GM12878 (cell line): ENCODE measurements around the gene TOLLIP. TPM values are rescaled to one million over a fixed set of nuclear protein-coding genes. Genes with fewer than 3 reads are reported as not detected.

Experiments used
- ATAC-seq: fragments of 200-7000 bp; cut with Tn5 transposase; 3 replicates; pipeline ENCODE4 v1.9.1; 2020; ENCODE audit warnings: mild to moderate bottlenecking, moderate library complexity
- BruUV-seq: library from RNA; stranded (reverse); fragments of 400-500 nt; replicated peaks from 2 replicates; lab custom pipeline; 2021; lab: Mats Ljungman, UMichigan
- CTCF ChIA-PET: fragments of 300-600 bp; sonication (Branson Sonifier 250); formaldehyde crosslinking; extraction: SDS; loops from one replicate; lab custom pipeline; 2021; ENCODE audit warnings: inconsistent platforms; lab: Yijun Ruan, JAX
- POLR2A ChIA-PET: fragments of 350-600 bp; formaldehyde crosslinking; extraction: SDS; loops from one replicate; lab custom pipeline; 2021; ENCODE audit warnings: inconsistent platforms; lab: Charles Lee
- RAD21 ChIA-PET: fragments of 300-600 bp; sonication (Branson Sonifier 250); formaldehyde crosslinking; loops from one replicate; lab custom pipeline; 2023; ENCODE audit warnings: antibody characterized with exemption; ENCODE audit not compliant: unreplicated experiment; lab: Charles Lee
- SMC1A ChIA-PET: fragments of 300-600 bp; sonication (Branson Sonifier 250); formaldehyde crosslinking; loops from one replicate; lab custom pipeline; 2023; ENCODE audit not compliant: unreplicated experiment, uncharacterized antibody; lab: Charles Lee
- DNase-seq: peaks from one replicate; pipeline ENCODE4 v3.0.0-alpha.2; 2011; ENCODE audit warnings: low read depth, low spot score
- FAIRE-seq: peaks from 3 replicates; lab custom pipeline; 2011; peaks lifted over from hg19 to GRCh38; lab: Jason Lieb, UNC
- H2AFZ ChIP-seq: 2 replicates; pipeline ENCODE4 v1.6.0; 2011; ENCODE audit warnings: low read depth, low read length, control low read depth; ENCODE audit not compliant: control insufficient read depth
- H3K27ac ChIP-seq: 2 replicates; pipeline ENCODE4 v1.5.1; 2011; ENCODE audit warnings: control low read depth; ENCODE audit not compliant: control insufficient read depth, insufficient read depth
- H3K27me3 ChIP-seq, 2 experiments: replicated peaks in 1 of 2; 2 replicates each; pipeline versions ENCODE4 v1.6.0 to v1.6.1; 2011; ENCODE audit warnings: low read length in 1 of 2; ENCODE audit not compliant: control insufficient read depth in 2 of 2, insufficient read depth in 2 of 2
- H3K36me3 ChIP-seq, 2 experiments: 2 replicates each; pipeline ENCODE4 v1.5.1; 2011; ENCODE audit warnings: low read length in 1 of 2; ENCODE audit not compliant: control insufficient read depth in 2 of 2, insufficient read depth in 2 of 2
- H3K4me1 ChIP-seq: 2 replicates; pipeline ENCODE4 v1.6.1; 2011; ENCODE audit warnings: mild to moderate bottlenecking, low read length, moderate library complexity, mixed read lengths; ENCODE audit not compliant: control insufficient read depth, insufficient read depth
- H3K4me2 ChIP-seq: 2 replicates; pipeline ENCODE4 v1.6.0; 2011; ENCODE audit warnings: control low read depth; ENCODE audit not compliant: control insufficient read depth, insufficient read depth
- H3K4me3 ChIP-seq: fragments of 200-600 bp; sonication (generic); 2 replicates; pipeline ENCODE4 v1.5.1; 2016
- H3K79me2 ChIP-seq: 2 replicates; pipeline ENCODE4 v1.6.0; 2011; ENCODE audit warnings: low read length; ENCODE audit not compliant: control insufficient read depth, insufficient read depth
- H3K9ac ChIP-seq: 2 replicates; pipeline ENCODE4 v1.8.0; 2011; ENCODE audit warnings: low read length, control low read depth, mixed read lengths; ENCODE audit not compliant: control insufficient read depth, insufficient read depth
- H3K9me3 ChIP-seq: replicated peaks from 3 replicates; pipeline ENCODE4 v1.5.1; 2011; ENCODE audit warnings: mild to moderate bottlenecking, low read length; ENCODE audit not compliant: control insufficient read depth, insufficient read depth
- H4K20me1 ChIP-seq: 2 replicates; pipeline ENCODE4 v1.6.0; 2011; ENCODE audit not compliant: control insufficient read depth, insufficient read depth
- BCL3 ChIP-seq: IDR thresholded peaks from 2 replicates; pipeline ENCODE4 v1.6.1; 2011; ENCODE audit warnings: borderline replicate concordance, low read depth, mild to moderate bottlenecking, moderate library complexity, low read length; ENCODE audit not compliant: insufficient read depth, poor library complexity, severe bottlenecking
- BMI1 ChIP-seq: fragments of 450-650 bp; IDR thresholded peaks from 2 replicates; pipeline ENCODE4 v1.6.1; 2016; ENCODE audit warnings: mild to moderate bottlenecking, moderate library complexity, borderline replicate concordance
- CBX5 ChIP-seq: sonication (generic); IDR thresholded peaks from 2 replicates; pipeline ENCODE4 v1.6.1; 2016; ENCODE audit warnings: low read depth, moderate library complexity, mild to moderate bottlenecking, inconsistent platforms
- EED ChIP-seq: sonication (generic); IDR thresholded peaks from 2 replicates; pipeline ENCODE4 v1.6.1; 2016; ENCODE audit warnings: antibody characterized with exemption, low read depth
- FOXK2 ChIP-seq: fragments of 450-650 bp; IDR thresholded peaks from 2 replicates; pipeline ENCODE4 v1.6.1; 2017; ENCODE audit warnings: mild to moderate bottlenecking, moderate library complexity
- GATAD2B ChIP-seq: fragments of 450-650 bp; conservative IDR thresholded peaks from 2 replicates; pipeline ENCODE4 v1.6.1; 2017; ENCODE audit warnings: low read depth, mild to moderate bottlenecking, moderate library complexity
- KDM1A ChIP-seq: fragments of 200-600 bp; sonication (generic); IDR thresholded peaks from 2 replicates; pipeline ENCODE4 v1.6.1; 2016; ENCODE audit warnings: borderline replicate concordance
- NR2C1 ChIP-seq: fragments of 450-650 bp; IDR thresholded peaks from 2 replicates; pipeline ENCODE4 v1.6.1; 2017; ENCODE audit warnings: antibody characterized with exemption, mild to moderate bottlenecking, moderate library complexity
- RB1 ChIP-seq: fragments of 450-650 bp; formaldehyde crosslinking; IDR thresholded peaks from 2 replicates; pipeline ENCODE4 v1.6.1; 2017; ENCODE audit warnings: mild to moderate bottlenecking, borderline replicate concordance
- RFX5 ChIP-seq: IDR thresholded peaks from 2 replicates; pipeline ENCODE4 v1.6.1; 2011; ENCODE audit warnings: low read depth, low read length, improper control_type of control experiment
- STAT1 ChIP-seq: fragments of 450-650 bp; conservative IDR thresholded peaks from 2 replicates; pipeline ENCODE4 v1.6.1; 2014; ENCODE audit warnings: antibody characterized with exemption, mild to moderate bottlenecking
- SUPT20H ChIP-seq: IDR thresholded peaks from 2 replicates; pipeline ENCODE4 v1.6.1; 2011; ENCODE audit warnings: low read depth, mild to moderate bottlenecking, low read length, moderate library complexity, borderline replicate concordance; ENCODE audit not compliant: control insufficient read depth
- TBL1XR1 ChIP-seq: IDR thresholded peaks from 2 replicates; pipeline ENCODE4 v1.6.1; 2012; ENCODE audit warnings: low read depth, low read length, improper control_type of control experiment
- WGBS: methylation state at CpG from one replicate; pipeline ENCODE4 v1.1.6; 2016; ENCODE audit warnings: low lambda C conversion rate; ENCODE audit not compliant: insufficient replicate concordance, insufficient coverage; ENCODE audit errors: missing lambda C conversion rate; 5-methylcytosine and 5-hydroxymethylcytosine counted together
- in situ Hi-C: fragments of 300-500 bp; cut with MboI; formaldehyde crosslinking; loops from 9 replicates; pipeline ENCODE4 v1.14.3; 2018; ENCODE audit warnings: mixed read lengths
- intact Hi-C: fragments of 100-400 bp; cut with micrococcal nuclease; formaldehyde crosslinking; loops from one replicate; pipeline ENCODE4 v1.14.2; 2022; ENCODE audit not compliant: unreplicated experiment
- polyA plus RNA-seq, 11 experiments: library from polyadenylated mRNA; depleted of rRNA in 4 of 11; unstranded in 6 of 11; stranded (reverse) in 5 of 11; fragments of >200 nt; fragmentation: Nextera tagmentation in 4 of 11; fragmentation: Illumina TruSeq in 1 of 11; extraction: Ambion mirVana in 4 of 11; extraction: Trizol in 1 of 11; gene quantifications; 1 replicate in 1 of 11; 2 replicates in 10 of 11; pipeline versions ENCODE4 v1.2.1 to v1.2.3, GENCODE V29; 2011 to 2016; ENCODE audit warnings: inconsistent platforms in 2 of 11, missing spikeins in 2 of 11, low read depth in 1 of 11
- total RNA-seq, 4 experiments: library from RNA; depleted of rRNA in 3 of 4; stranded (reverse); fragments of >200 nt in 3 of 4; fragmentation: Illumina TruSeq in 1 of 4; extraction: Trizol in 1 of 4; gene quantifications; 2 replicates each; pipeline versions ENCODE4 v1.2.1 to v1.2.3, GENCODE V29; 2013 to 2021

The TOLLIP gene
- total and polyA plus RNA-seq, 10 of the 15 experiments (the other 5 are each of a cell fraction or from before 2014, with no cell fraction given): 0.47 to 39.5 (median 21.6) TPM

- RAD21 ChIA-PET: no interaction called here
- intact Hi-C loops: no loop called here
- Histone ChIP-seq H3K9me3 (no peaks in the 10 kb centered on the region), H3K4me3 (no peak overlapping the region), H3K36me3 (no peaks in the 10 kb centered on the region), H3K27ac (no peak overlapping the region), H3K4me2 (no peak overlapping the region), H2AFZ (no peak overlapping the region), H3K79me2 (no peaks in the 10 kb centered on the region), H3K27me3 (no peaks in the 10 kb centered on the region), H4K20me1 (no peaks in the 10 kb centered on the region), H3K9ac (no peak overlapping the region), H3K4me1 (no peaks in the 10 kb centered on the region)
- no peak for FAIRE-seq
- POLR2A ChIA-PET: no interaction called here
- 59% methylated on average over 32 of the region's 32 CpGs for WGBS
- SMC1A ChIA-PET: no interaction called here
- CTCF ChIA-PET: no interaction called here
- TF ChIP-seq RFX5 (no peak), RB1 (no peak), KDM1A (no peak), FOXK2 (no peak), NR2C1 (no peak), SUPT20H (no peak), CBX5 (no peak), EED (no peak), TBL1XR1 (no peak), STAT1 (no peak), GATAD2B (no peak), BMI1 (no peak), BCL3 (no peak)
- no TSS peak for BruUV-seq
- ATAC-seq: no peak
- DNase-seq: no peak
- in situ Hi-C loops: no loop called here
Measured at GRCh38 chr11:1353383-1354124, 44.1 kb upstream of the TOLLIP start.
